Globus pallidus (tissue), 1 donor: ENCODE measurements around the gene SLC35F3.

Source experiments
- DNase-seq: peaks from one replicate; pipeline ENCODE4 v3.0.0-alpha.2; 2015; ENCODE audit warnings: low spot score

Gene SLC35F3

DNA sequence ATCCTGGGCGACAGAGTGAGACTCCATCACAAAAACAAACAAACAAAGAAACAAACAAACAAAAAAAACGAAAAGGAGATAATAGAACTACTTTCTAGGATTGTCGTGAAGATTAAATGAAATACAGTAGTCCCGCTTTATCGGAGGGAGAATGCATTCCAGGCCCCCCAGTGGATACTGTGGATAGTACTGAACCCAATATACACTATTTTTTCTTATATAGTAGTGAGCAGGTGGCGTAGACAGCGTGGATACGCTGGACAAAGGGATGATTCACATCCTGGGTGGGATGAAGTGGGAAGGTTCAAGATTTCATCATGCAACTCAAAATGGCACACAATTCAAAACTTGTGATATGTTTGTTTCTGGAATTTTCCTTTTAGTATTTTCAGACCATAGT is 8.0 kb downstream of the SLC35F3 start:
- no peak for DNase-seq

GRCh38 chr1:233912909-233913308 is 8.4 kb downstream of the SLC35F3 start:
- DNase-seq = no peak

GRCh38 chr1:233916706-233917105 is 12.2 kb downstream of the SLC35F3 start:
- no peak for DNase-seq

GRCh38 chr1:233919786-233920185 is 15.3 kb downstream of the SLC35F3 start:
- no peak for DNase-seq

DNA sequence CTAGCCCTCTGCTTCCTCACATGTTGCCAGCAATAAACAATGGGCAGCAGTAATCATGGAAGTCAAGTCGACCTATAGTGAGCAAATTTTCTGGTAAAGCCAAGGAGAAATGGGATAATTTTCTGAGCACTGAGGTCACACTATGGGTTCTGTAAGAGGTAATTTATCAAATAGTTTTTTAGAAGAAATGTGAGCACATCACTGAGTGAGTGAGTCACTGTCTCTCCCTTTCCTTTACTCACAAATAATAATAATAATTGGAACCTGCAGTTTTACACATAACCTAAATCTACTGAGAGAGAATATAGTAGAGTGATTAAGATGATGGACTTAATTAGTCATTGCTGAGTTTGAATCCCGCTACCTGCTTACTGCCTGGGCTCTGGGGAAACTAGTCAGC is 23.6 kb downstream of the SLC35F3 start:
- DNase-seq = no peak

DNA sequence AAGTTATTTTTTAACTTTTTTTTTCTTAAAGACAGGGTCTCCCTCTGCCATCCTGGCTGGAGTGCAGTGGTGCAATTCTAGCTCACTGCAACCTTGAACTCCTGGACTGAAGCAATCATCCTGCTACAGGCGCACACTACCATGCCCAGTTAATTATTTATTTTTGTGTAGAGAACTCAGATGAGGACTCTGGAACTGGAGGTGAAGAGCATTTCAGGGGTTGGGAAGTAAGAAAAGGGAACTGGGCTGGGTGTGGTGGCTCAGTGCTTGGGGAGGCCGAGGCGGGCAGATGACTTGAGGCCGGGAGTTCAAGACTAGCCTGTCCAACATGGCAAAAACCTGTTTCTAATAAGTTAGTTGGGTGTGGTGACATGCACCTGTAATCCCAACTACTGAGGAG is 28.9 kb downstream of the SLC35F3 start:
- no peak for DNase-seq

GRCh38 chr1:233935297-233935868 is 30.9 kb downstream of the SLC35F3 start:
- no peak for DNase-seq

GRCh38 chr1:233936422-233936821 is 31.9 kb downstream of the SLC35F3 start:
- DNase-seq = no peak

DNA sequence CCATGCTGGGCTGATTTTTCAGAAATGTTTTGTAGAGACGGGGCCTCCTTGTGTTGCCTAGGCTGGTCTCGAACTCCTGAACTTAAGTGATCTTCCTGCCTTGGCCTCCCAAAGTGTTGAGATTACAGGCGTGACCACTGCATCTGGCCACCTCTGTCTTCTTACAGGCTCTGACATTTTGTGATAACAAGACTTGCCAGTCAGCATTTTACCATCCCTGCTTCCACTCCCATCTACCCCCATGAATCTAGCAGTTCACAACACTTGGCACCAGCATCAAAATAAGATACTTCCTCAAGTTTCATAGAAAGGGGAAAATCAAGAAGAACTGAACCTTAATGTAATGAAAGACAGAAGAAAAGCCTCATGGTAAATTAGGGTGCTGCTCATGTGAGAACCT is 32.4 kb downstream of the SLC35F3 start:
- no peak for DNase-seq

DNA sequence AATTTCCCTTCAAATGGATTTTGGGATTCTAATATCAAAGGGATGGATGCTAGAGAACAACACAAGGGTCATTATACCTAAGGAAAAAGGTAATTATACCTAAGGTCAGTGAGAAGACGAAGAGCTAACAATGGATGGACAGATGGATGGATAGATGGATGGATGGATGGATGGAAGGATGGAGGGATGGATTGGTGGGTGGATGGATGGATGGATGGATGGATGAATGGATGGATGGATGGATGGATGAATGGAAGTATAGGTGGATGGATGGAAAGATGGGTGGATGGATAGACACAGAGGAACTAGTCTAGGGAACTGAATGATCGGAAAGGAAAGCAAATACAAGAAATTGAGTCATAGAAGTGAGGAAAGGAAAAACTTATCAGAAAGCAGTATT is 34.0 kb downstream of the SLC35F3 start:
- DNase-seq = no peak

DNA sequence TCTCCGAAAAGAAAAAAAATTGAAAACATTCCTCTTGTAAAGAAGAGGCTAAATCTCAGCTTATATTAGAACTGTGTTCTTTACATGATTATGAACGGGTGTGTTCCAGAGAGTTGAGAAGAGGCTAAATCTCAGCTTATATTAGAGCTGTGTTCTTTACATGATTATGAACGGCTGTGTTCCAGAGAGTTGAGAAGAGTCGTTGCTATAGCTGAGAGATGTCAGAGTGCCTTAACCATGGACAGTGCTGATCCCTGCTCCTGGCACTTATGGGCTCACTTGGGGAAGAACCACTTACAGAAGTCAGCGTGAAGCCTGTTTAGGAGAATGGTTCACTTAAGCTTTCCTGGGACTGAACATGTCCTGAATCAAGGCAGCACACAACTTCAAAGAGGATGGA is 35.0 kb downstream of the SLC35F3 start:
- no peak for DNase-seq

GRCh38 chr1:233940908-233941307 is 36.4 kb downstream of the SLC35F3 start:
- no peak for DNase-seq

DNA sequence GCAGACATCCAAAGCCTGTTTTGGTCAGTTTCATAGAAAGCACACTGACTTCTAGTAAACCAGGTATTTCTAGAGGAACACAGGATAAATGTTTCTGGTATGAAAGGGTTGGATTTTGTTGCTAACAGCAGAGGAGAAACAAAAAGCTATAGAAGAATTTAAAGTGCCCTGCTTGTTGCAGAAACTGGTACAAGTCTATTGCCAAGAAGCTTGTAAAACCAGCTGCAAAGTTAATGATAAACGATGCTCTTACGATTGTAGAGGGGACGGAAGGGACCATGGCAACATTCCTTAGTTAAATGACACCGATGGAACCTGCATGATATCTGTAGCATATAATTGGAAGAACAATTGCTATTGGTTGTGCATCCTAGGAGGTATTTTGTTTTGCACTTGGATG is 40.1 kb downstream of the SLC35F3 start:
- no peak for DNase-seq

- DNase-seq = no peak
Measured at GRCh38 chr1:233945573-233945972, 41.1 kb downstream of the SLC35F3 start.

GRCh38 chr1:233945979-233946378 is 41.5 kb downstream of the SLC35F3 start:
- DNase-seq = no peak

DNA sequence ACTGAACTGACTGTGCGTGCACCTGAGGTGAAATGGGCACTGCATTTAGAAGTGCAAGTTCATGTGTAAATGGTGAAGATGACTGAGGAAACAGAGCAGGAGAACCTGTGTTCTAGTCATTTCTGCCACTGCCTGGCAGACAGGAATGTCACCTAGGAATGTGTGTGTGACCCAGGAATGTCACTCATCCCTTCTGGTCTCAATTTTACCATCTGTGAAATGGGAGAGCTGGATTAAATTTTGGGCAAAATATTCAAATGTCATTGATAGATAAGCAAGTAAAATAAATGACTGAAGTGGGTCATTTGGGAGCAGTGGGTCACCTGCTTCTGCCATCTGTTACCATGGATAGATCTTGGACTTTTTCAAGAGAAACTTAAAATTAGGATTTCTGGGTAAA is 42.2 kb downstream of the SLC35F3 start:
- no peak for DNase-seq

GRCh38 chr1:233951804-233952203 is 47.3 kb downstream of the SLC35F3 start:
- no peak for DNase-seq

DNA sequence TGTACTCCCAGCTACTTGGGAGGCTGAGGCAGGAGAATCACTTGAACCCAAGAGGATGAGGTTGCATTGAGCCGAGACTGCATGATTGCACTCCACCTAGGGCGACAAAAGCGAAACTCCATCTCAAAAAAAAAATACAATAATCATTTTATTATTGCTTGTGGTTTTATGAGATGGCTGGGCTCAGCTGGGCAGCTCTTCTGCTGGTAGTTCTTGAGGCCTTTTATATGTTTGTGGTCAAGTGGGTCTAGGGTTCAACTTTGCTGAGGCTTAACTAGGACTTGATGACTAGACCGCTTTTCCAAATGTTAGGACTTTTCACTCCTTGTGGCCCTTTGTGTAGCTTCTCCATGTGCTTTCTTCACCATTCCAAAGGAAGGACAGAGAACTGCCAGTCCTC is 53.2 kb downstream of the SLC35F3 start:
- no peak for DNase-seq

DNA sequence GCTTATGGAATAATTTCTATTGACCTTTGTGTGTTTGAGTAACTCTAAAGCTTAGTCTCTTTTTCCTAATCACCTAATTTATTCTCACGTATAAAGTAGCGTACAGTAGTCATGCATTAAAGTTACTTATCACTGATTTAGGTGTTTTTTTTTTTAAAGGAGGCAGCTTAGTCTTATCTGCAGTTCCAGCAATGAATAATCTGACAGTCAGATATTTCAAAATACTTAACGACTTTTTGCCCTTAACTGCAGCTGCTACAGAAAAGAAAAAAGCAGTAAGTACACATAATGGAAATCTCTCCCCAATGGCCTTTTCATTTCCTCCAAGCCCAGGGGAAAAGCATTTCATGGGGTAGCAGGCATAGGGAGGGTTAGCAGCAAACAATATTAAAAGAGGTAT is 54.6 kb downstream of the SLC35F3 start:
- DNase-seq = no peak

- DNase-seq = no peak
Measured at GRCh38 chr1:233959971-233960370, 55.5 kb downstream of the SLC35F3 start.

DNA sequence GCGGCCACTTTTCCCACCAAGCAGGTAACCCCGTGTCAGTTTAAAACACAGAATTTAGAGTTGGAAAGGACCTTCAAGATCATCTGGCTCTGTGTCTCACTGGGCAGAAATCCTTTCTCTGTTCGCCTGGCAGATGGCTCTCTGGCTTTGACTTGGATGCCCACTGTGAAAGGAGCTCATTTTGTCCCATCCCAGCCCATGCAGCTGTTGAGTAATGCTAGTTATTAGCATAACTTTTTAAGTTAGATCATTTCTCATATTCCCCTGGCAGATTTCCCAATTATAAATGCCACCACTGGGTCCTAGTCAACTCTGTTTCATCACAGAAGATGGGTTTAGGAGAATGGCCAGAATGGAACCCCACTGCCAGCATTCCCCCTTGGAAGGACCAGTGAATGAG is 55.9 kb downstream of the SLC35F3 start:
- peak; percentile 9 for DNase-seq

DNA sequence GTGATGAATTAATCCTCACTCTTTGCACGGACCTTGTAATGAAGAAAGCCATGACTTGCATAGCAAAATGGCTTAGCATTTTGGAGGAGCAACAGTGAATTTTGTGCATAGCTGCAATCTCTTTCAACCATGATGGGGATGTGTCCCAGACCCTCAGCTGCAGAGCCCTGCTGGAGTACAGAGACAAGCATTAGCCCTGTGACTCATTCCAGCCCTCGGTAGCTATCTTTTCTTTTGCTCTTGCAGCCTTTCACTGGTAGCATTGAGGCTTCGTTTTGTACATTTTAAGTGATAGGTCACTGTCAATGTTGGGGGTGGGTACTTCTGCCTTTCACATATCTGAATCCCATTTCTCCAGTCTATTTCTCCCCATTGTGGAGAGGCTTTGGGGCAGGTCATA is 58.4 kb downstream of the SLC35F3 start:
- no peak for DNase-seq

DNA sequence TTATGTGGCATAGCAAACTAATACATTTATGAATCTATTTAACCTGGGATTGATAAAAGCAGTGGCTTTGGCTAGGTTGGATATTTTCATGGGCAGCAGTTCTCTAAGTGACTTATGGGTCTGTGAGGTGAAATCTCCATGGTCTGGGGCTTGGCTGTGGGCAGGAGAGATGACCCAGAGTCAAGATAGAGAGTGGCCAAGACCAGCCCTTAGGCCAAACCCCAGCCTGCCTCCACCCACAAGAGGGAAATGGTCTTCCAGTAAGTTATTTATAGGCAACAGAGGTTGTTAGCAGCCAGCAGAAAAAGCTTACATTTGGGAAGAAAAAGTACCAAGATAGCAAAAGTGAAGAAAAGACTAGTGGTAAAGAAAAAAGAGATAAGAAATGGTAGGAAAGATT is 61.4 kb downstream of the SLC35F3 start:
- no peak for DNase-seq

GRCh38 chr1:233971753-233972152 is 67.3 kb downstream of the SLC35F3 start:
- no peak for DNase-seq

DNA sequence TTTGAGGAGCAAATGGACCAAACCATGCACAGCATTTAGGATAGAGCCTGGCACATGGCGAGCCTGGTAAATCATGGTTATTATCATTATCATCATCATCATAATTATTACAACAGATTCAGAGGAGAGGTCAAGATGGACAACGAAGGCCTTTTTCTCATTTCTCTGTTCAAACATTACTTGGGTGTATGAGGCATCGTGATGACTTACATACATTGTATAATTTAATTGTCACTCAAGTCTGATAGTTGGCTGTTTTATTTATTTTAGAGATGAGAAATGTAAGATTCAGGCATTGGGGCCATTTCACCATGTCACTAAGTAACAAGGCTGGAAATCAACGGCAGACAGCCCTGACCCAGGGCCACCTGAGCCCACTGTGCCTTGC is 68.1 kb downstream of the SLC35F3 start:
- DNase-seq = no peak
